ENCODE results near the gene GEMIN5.
"Not testable (repeated sequence)": the region's sequence is repeated elsewhere in the genome, so short reads cannot be mapped to it uniquely, and the experiment has no call there.

GEMIN5 gene, protein sequence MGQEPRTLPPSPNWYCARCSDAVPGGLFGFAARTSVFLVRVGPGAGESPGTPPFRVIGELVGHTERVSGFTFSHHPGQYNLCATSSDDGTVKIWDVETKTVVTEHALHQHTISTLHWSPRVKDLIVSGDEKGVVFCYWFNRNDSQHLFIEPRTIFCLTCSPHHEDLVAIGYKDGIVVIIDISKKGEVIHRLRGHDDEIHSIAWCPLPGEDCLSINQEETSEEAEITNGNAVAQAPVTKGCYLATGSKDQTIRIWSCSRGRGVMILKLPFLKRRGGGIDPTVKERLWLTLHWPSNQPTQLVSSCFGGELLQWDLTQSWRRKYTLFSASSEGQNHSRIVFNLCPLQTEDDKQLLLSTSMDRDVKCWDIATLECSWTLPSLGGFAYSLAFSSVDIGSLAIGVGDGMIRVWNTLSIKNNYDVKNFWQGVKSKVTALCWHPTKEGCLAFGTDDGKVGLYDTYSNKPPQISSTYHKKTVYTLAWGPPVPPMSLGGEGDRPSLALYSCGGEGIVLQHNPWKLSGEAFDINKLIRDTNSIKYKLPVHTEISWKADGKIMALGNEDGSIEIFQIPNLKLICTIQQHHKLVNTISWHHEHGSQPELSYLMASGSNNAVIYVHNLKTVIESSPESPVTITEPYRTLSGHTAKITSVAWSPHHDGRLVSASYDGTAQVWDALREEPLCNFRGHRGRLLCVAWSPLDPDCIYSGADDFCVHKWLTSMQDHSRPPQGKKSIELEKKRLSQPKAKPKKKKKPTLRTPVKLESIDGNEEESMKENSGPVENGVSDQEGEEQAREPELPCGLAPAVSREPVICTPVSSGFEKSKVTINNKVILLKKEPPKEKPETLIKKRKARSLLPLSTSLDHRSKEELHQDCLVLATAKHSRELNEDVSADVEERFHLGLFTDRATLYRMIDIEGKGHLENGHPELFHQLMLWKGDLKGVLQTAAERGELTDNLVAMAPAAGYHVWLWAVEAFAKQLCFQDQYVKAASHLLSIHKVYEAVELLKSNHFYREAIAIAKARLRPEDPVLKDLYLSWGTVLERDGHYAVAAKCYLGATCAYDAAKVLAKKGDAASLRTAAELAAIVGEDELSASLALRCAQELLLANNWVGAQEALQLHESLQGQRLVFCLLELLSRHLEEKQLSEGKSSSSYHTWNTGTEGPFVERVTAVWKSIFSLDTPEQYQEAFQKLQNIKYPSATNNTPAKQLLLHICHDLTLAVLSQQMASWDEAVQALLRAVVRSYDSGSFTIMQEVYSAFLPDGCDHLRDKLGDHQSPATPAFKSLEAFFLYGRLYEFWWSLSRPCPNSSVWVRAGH (N-terminal part only)

DNA sequence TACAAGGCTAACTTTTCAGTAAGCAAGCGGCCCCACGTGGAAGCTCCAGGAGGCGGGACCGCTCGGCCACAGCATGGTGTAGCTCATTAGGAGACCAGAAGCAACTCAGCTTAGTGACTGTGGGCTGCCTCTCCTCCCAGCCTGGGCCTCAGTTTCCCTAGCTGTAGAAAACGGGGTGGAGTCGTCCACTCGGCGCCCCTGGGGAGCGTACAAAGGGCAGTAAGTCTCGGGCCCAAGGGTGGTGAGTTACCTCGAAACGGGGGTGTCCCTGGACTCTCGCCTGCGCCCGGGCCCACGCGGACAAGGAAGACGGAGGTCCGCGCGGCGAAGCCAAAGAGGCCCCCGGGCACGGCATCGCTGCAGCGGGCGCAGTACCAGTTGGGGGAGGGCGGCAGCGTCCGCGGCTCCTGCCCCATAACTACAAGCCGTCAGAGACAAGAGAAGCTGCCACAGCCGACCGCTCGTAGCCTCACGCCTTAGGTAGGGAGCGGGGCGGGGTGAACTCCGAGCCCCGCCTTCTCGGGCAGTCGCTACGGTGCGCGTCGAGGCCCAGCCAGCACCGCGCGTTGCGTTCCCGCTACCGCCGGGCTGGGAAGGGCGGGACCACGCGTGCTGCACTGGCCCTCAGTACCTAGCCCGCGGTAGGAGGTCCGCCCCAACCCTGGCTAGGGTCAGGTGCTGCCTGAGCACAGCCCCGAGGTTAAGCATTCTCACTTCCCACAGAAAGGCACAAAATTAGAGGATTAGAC, at the start of gene GEMIN5:
GEMIN5 (minus strand) TSS at position 494 of the 749 bp plus-strand sequence; CDS start at position 416, 78 bp downstream.
- peak; percentile 74 for DNase-seq (ENCODE audit: low read depth)

DNA sequence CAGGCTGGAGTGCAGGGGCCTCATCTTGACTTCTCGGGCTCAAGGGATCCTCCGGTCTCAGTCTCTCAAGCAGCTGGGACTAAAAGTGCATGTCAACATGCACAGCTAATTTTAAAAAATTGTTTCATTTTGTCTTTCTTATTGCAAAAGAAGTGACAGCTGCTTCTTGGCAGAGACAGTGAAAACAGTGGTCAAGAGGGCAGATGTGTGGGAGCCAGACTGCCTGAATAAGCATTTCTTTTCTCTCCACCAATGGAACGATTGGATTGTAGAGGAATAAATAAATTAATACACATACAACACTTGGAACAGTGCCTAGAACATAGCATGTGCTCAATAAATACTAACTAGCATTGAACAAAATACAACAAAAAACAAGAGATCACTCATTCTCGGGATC, 48.1 kb upstream of the GEMIN5 start:
- no peak for DNase-seq (ENCODE audit: low read depth)

DNA sequence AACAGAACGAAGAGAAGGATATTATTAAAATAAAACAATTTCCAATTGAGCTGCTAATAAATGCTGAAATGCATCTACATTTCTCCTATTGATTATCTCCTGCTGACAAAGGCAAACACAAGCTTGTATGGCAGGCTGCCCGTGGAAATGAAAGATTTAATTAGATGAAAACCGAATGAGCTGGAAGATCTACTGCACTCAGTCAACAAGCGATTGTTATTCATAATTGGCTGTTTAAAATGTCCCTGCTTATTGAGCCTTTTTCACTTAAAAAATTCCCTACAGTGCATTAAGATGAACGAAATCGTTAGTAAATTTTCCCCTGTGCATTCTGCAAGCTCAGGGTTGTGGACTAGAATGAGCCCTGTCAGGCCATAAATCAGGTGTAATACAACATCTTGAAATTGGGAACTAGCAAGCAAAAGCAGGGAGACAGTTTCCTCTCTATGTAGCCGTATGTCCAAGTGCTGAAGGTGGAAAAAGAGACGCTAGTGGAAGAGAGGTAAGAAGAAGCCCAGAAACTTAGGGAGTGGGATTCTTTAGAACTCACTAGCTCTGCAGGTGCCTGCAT, 47.0 kb upstream of the GEMIN5 start:
- no peak for DNase-seq (ENCODE audit: low read depth)

DNA sequence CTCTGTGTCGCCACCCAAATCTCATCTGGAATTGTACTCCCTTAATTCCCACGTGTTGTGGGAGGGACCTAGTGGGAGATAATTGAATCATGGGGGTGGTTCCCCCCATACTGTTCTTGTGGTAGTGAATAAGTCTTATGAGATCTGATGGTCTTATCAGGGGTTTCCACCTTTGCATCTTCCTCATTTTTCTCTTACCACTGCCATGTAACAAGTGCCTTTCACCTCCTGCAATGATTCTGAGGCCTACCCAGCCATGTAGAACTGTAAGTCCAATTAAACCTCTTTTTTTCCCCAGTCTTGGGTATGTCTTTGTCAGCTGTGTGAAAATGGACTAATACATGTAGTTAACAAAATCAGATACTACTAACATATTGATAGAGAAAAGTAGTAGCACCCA, 40.3 kb upstream of the GEMIN5 start:
- DNase-seq (ENCODE audit: low read depth): not testable (repeated sequence)

DNA sequence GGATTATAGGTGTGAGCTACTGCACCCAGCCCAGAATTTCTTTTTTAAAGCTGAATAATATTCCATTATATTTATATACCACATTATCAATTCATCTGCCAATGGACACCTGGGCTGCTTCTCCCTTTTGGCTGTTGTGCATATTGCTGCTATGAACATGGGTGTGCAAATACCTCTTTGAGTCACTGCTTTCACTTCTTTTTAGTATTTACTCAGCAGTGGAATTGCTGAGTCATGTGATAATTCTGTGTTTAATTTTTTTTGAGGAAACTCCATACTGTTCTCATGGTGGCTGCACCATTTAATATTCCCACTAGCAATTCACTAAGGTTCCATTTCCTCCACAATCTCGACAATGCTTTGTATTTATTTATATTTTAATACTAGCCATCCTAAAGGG, 39.4 kb upstream of the GEMIN5 start:
- DNase-seq (ENCODE audit: low read depth): no peak

DNA sequence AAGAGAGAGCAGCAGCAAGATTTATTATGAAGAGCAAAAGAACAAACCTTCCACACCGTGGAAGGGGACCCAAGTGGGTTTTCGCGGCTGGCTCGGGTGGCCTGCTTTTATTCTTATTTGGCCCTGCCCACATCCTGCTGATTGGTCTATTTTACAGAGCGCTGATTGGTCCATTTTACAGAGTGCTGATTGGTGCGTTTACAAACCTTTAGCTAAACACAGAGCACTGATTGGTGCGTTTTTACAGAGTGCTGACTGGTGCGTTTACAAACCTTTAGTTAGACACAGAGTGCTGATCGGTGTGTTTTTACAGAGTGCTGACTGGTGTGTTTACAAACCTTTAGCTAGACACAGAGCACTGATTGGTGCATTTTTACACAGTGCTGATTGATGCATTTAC, 38.1 kb upstream of the GEMIN5 start:
- not testable (repeated sequence) for DNase-seq (ENCODE audit: low read depth)

DNA sequence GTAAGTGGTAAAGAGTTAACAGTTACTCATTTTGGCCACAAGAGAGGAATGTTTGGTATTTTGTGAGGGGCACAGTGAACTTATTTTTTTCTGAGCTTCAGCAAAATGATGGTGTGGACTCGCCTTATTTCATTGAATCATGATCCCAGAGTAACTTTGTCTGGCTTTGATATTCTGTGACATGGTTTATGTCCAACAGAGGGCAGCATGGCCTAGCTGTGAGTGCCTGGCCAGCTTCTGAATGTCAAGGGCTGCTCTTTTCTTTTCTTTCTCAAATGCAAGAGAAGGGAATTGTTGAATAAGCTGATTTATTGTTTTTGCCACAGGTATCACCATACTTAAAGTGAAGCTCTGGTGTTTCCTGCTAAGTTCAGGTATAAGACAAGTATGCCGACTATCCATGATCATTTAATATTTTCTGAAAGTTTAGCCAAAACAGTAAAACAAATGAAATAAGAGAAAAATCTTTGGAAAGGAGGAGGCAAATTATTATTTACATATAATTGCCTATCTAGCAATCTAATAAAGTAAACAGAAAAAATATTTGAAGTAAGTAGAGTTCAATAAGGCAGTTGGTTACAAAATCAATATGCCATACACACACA, 34.6 kb upstream of the GEMIN5 start:
- no peak for DNase-seq (ENCODE audit: low read depth)

DNA sequence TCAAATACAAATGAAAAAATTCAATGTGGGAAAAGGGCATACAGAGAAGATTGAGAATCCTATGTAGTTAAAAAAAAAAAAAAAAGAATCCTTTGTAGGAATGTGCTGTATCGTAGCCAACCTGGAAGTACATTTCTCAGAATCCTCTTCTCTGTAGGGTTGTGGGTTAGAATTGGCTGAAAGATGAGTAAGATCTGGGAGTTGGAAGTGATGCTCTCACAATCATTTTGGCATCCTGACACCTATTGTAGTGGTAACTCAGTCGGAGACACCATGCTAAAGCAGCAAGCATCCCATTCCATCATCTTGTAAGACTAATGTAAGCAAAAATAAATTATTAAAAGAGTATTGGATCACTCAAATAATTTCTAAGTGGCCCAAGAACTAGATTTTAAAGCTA, 33.5 kb upstream of the GEMIN5 start:
- DNase-seq (ENCODE audit: low read depth): no peak

DNA sequence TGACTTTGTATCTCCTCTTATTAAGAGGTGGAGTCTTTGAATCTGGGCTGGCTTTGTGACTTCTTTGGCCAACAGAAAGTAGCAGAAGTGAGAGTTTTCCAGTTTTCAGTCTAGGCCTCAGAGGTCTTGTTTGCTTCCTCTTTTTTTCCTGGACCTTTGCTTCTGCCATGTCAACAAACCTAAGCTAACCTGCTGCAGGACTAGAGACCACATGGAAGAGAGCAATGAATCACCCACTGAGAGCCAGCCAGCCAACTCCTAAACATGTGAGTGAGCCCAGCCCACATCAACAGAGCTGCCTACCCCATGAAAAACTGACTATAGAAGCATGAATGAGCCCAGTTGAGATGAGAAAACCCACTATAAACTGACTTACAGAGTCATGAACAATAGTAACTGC, 32.7 kb upstream of the GEMIN5 start:
- DNase-seq (ENCODE audit: low read depth): no peak

DNA sequence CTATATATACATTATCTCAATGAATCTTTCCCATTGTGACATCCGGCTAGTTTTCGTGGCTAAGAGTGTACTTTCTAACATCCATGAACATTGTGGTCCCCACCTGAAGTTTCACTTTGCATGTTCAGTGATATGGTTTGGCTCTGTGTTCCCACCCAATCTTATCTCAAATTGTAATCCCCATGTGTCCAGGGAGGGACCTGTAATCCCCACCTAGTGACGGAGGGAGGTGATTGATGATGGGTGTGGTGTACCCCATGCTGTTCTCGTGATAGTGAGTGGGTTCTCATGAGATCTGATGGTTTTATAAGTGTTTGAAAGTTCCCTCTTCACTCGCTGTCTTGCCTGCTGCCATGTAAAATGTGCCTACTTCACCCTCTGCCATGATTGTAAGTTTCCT, 30.9 kb upstream of the GEMIN5 start:
- no peak for DNase-seq (ENCODE audit: low read depth)

DNA sequence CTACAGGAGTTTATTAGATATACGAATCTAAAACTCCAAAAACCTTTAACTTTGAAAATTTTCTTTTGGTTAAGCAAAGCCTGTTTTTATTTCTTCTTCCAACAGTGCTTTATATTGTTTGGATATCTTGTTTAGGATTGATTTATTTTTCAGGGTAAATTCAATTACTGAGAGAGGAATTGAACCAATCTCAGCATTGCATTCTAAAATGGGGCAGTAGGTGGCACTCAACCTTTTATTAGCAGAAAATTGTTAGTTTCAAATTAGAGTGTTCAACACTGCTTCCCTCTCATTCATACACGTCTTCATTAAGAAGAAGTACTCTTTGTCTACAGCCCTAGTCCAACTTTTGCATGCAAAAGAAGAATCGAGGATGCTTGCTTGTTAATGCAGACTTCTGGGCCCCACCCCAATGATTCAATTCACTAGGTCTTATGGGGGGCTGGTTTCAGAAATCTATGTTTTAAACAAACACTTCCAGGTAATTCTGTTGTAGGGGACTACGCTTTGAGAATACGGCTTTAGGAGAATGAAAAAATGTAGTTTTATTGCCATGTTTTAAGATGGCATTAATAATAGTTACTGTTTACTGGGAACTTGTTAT, 29.5 kb upstream of the GEMIN5 start:
- DNase-seq (ENCODE audit: low read depth): no peak

DNA sequence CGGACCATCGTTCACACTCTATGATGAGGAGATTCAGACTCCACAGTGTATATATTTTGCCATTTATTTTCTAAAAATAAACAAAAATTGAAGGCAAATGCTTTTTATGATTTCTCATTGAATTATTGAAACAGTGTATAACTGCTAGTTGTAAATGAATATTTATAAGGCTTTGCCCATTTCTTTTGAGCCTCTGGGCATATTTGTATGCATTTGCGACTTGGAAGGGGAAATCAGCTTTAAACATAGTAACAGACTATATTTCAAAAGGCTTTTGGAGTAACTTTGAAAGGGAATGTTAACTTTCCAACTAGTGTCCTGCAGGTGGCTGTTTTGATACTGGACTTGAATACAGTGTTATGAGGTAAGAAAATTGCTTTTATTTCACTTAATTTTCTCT, 28.9 kb upstream of the GEMIN5 start:
- no peak for DNase-seq (ENCODE audit: low read depth)

DNA sequence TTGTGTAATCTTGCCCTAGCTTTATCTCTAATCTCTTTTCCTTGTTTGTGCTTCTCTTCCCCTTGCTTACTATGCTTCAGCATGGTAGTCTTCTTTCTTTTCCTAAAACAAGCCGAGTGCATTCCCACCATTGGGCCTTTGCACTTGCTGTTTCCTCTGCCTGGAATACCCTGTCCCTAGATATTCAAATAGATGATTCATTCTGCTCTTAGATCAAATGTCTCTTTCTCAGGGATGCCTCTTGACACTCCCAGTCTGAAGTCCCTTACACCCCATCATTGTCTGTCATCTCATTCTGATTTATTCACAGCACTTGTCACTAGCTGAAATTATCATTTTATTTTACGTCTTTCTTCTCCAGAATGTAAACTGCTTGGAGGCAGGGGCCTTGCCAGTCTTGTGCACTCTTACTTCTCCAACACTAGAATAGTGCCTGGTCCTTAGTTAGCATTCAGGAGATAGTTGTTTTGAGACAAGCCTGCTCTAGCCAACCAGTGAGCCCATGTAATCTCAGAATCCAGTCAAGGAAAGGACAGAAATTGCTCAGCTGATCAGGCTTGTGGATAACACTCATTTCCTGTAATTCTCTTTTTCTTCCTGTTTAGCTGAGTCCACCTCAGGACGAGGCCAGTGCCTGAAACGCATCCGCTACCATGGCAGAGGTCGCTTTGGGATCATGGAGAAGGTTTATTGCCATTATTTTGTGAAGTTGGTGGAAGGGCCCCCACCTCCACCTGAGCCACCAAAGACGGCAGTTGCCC, 28.2 kb upstream of the GEMIN5 start:
- DNase-seq (ENCODE audit: low read depth): no peak

DNA sequence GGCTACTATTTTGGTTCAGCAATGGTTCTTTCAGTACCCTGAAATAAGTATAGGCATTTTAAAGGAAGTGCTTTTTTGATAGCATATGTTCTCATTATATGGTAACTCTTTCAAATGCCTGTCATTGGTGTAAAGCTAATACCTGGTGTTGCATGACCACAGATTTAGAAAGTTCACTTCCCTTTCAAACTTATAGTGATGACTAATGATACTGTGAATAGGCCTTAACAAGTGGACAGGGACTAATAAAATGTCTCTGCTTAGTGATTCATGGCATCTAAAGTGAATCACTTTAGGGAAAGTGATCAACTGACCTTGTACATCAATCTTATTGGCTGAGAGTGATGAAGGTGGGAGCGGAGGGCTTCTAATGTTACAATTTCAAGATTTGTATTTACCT, 24.5 kb upstream of the GEMIN5 start:
- DNase-seq (ENCODE audit: low read depth): no peak

DNA sequence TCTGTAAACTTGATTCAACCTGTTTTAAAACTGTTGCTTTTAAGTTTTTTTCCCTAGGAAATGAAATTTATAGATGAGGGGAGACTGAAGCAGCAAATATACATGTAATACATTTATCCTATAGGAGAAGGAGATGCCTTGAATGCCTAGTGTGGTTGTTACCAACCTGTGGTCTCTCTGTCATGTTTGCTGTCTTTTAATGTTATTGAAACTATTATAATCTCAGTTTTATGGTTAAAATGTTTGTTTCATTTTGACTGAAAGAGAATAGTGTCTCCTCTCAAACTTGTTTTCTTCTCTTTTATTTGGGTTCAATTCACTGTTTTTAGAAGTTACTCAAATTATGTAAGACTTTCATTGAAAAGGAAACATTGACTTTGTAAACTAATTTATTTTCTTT, 18.7 kb upstream of the GEMIN5 start:
- no peak for DNase-seq (ENCODE audit: low read depth)

DNA sequence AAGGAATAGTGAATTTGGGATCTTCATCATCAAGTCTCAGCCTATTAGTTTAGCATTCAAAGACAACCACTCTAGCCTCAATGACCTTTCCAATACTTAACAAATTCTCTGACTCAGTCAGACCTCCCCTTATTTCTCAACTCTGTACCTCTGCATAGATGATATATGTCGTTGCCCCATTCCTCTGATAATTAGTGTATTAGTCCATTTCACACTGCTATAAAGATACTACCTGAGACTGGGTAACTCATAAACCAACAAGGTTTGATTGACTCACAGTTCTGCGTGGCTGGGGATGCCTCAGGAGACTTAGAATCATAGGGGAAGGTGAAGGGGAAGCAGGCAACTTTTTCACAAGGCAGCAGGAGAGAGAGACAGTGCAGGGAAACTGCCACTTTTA, 11.8 kb upstream of the GEMIN5 start:
- no peak for DNase-seq (ENCODE audit: low read depth)

DNA sequence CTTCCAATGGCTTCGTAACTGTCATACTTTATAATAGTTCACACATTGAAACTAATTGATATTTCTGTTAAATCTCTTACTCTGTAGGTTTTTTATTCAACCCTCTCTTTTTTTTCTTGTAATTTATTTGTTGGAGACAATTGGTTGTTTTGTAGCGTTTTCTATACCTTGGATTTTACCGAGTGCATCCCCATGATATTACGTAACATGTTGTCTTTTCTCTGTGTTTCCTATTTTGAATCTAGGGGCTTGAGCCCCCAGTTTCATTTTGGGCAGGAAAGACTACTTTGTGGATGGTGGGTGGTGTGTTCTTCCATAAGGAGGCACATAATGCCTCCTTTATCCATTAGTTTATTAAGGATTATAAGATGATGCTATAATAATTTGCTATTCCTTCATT, 10.3 kb upstream of the GEMIN5 start:
- no peak for DNase-seq (ENCODE audit: low read depth)

DNA sequence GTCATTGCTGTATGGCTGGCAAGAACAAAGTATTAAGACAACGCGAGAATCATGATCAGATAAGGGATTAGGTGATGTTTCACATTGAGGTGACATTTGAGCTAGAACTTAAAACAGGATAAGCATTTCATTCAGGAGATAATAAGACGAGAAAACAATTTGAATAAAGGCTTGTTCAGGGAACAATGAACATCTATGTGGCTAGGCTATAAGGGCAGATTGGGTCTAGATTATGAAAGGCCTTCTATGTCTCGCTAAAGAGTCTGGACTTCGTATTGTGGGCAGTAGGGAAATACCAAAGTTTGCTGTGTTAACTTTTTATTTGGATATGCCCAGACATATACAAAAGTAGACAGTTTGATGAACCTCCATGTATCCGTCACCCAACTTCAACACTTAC, 9.8 kb upstream of the GEMIN5 start:
- no peak for DNase-seq (ENCODE audit: low read depth)

DNA sequence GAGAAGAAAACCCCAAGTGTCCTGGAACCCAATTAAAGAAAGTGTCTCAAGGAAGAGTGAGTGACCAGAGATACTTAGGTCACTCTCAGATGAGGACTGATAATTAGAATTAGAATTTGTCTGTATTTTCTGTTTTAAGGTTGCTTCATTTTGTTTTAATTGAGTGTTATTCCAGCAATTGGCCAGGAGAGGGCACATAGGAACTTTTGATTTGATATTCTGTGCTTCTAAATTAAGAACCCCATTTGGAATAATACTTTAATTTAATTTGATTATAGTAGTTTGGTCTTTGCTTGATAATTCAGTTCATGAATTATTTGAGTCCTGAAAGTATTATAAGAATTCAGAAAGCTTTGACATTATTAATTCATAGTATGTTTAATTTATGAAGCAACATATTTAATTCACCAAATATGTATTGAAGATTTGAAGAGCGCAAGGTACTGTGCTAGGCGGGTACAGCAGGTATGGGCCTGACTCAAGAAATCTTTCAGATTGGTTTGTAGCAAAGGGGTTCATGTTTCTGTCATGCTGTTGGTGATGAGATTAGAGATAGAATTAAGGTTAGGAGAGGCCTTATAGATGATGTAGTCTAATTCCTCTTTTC, 7.8 kb upstream of the GEMIN5 start:
- no peak for DNase-seq (ENCODE audit: low read depth)
